HK-2 (cell line): ENCODE results near the gene INO80.
"Not testable (repeated sequence)": the region's sequence is repeated elsewhere in the genome, so short reads cannot be mapped to it uniquely, and the experiment has no call there.

Experiments
- DNase-seq: peaks from one replicate; pipeline ENCODE4 v3.0.0-alpha.2; 2018; ENCODE audit not compliant: unreplicated experiment

Gene INO80, protein sequence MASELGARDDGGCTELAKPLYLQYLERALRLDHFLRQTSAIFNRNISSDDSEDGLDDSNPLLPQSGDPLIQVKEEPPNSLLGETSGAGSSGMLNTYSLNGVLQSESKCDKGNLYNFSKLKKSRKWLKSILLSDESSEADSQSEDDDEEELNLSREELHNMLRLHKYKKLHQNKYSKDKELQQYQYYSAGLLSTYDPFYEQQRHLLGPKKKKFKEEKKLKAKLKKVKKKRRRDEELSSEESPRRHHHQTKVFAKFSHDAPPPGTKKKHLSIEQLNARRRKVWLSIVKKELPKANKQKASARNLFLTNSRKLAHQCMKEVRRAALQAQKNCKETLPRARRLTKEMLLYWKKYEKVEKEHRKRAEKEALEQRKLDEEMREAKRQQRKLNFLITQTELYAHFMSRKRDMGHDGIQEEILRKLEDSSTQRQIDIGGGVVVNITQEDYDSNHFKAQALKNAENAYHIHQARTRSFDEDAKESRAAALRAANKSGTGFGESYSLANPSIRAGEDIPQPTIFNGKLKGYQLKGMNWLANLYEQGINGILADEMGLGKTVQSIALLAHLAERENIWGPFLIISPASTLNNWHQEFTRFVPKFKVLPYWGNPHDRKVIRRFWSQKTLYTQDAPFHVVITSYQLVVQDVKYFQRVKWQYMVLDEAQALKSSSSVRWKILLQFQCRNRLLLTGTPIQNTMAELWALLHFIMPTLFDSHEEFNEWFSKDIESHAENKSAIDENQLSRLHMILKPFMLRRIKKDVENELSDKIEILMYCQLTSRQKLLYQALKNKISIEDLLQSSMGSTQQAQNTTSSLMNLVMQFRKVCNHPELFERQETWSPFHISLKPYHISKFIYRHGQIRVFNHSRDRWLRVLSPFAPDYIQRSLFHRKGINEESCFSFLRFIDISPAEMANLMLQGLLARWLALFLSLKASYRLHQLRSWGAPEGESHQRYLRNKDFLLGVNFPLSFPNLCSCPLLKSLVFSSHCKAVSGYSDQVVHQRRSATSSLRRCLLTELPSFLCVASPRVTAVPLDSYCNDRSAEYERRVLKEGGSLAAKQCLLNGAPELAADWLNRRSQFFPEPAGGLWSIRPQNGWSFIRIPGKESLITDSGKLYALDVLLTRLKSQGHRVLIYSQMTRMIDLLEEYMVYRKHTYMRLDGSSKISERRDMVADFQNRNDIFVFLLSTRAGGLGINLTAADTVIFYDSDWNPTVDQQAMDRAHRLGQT (N-terminal part only)

DNA sequence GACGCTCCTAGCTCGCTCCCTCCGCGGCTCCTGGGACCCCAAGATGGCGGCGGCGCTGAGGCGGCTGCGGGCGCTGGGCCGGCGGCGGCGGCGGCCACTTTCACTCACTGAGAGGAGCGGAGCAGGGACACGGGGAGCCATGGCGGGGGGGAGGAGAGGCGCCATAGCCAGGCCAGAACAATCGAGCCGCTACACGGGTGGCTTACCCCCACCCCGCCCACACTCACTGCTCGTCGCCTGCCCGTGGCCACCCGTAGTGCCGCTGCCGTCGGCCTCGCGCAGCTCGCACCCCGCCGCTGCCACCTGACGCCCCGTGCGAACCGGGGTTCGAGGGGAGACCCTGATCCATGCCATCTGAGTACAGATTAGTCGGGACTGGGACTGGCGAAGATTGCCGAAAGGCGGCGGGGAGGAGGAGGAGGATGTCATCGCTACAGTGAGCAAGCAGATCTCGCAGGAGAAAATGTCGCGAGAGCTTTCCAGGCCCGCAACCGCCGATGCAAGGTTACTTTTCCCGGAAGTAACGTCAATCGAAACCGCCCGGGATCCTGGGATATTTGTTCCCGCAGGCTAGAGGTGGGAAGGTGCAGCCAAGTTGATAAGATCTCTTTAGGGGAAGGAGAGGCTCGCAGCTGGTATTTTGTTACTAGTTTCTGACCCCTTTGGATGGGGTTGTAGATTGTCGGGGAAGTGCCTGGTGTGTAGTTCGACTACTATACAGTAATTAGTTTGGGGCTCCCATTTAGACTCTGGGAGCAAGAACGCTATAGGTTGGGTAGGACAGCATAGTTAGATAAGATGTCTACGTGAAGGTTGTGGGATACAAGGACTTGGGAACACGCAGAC is at the start of gene INO80:
TSS of gene INO80 (minus strand) at position 165 of the 846 bp plus-strand sequence. CDS start 19,970 bp downstream, outside the sequence.
- DNase-seq, result peak; percentile 90

DNA sequence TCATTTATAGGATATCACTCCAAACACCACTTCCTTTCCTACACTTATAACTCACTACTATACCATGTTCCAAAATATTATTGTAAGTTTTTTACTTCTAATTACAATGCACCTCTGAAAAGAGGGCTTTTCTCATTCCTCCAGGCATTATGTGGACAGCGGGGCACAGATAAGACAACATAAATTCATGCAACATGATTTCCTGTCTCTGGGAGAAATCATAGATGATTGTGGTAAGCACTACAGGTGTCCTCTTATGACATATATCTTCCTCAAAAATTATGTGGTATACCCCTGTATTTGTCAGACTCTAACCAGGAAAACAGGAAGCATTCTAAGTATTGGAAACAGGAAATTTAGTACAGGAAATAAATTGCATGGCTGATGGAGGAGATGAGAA is 45.7 kb upstream of the INO80 start:
- DNase-seq, result no peak

DNA sequence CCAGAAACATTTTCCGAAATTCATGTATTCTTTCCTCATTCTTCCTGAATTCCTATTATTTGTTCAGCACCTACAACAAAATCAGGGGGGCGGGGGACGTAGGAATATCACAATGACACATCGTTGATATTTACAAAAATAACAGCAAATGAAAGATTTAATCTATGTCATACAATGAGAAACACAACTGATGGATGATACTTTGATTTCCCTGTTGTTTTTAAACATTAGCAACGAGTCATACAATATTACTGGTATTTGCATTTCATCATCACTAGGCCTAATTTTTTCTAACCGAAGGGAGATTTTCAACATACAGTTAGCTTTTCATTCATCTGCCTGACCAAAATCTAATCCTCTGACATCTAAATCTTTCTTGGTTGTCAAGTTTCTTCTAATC is 45.3 kb upstream of the INO80 start:
- DNase-seq, result no peak

DNA sequence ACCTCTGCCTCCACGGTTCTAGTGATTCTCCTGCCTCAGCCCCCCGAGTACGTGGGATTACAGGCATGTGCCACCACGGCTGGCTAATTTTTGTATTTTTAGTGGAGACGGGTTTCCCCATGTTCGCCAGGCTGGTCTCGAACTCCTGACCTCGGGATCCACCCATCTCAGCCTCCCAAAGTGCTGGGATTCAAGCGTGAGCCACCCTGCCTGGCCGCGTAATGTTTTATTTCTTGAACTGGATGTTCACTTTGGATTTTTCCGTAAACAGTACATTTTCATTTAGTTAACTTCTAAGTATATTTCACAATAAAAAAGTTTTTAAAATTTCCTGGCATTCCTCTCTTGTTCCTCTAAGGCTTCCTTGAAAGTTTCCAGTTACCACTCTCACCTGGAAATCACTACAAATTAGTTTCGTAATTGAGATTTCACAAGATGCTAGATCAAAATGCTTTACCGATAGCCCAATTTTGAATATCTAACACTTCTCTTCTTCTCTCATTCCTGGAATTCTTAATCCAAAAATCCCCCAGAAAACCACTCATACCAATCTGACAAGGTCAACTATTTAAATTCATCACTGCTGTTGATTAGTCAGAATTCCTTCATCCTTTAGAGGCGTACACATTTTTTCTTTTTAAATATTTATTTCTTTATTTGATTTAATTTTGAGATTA is 44.7 kb upstream of the INO80 start:
- DNase-seq, result no peak

DNA sequence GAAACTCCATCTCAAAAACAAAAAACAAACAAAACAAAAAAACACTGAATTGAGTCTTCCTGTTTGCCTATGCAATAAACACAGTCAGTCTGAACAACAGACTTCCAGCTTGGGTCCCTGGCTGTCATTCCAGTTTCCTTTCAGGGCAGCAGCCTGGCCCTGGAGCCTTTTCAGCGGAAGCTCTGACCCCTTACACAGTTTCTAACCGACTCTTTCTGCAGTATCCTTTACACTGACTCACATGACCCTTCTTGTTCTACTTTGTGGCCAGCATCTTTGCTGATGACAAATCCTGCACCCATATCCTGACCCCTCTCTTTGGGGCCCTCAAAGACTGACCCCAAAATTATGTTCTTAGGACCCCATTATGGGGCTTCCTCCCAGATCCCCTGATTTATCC is 38.3 kb upstream of the INO80 start:
- no peak for DNase-seq

DNA sequence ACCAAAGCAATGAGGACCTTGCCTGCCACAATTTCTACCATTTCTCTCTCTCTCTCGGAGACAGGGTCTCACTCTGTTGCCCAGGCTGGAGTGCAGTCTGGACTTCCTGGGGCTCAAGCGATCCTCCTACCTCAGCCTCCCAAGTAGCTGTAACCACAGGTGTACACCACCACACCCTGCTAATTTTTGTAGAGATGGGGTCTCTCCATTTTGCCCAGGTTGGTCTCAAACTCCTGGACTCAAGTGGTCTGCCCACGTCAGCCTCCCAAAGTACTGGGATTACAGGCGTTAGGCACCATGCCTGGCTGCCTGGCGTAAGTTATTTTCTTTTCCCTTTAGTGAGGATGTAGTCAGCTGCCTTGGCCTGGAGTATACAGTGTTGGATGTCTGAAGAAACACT is 37.7 kb upstream of the INO80 start:
- DNase-seq, result no peak

DNA sequence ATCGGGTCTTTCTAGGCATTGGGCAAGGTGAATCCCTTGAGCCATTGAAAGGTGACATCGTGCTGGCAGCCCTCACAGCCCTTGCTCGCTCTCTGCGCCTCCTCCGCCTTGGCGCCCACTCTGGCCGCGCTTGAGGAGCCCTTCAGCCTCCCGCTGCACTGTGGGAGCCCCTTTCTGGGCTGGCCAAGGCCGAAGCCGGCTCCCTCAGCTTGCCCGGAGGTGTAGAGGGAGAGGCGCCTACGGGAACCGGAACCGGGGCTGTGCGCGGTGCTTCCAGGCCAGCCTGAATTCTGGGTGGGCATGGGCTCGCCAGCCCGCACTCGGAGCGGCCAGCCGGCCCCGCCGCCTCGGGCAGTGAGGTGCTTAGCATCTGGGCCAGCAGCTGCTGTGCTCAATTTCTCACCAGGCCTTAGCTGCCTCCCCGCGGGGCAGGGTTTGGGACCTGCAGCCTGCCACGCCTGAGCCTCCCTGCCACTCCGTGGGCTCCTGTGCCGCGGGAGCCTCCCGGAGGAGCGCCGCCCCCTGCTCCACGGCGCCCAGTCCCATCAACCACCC is 35.4 kb upstream of the INO80 start:
- DNase-seq, result no peak

DNA sequence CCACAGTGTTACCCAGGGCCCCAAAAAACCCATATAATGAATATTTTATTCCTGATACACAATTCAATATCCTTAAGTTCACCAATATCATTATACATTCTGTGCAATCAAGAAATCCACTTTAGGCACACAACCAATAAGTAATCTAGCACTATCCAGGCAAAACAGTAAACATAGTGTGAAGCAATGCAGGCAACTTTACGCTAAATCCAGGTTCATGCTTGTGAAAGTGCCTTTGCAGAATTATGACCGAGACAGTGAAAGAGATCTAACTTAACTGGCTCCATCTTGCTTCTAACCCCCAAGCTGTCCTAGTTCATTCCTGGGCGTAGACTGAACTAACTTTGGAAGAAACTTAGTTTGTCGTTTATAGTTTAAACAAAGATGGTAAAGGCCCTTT is 34.2 kb upstream of the INO80 start:
- no peak for DNase-seq

DNA sequence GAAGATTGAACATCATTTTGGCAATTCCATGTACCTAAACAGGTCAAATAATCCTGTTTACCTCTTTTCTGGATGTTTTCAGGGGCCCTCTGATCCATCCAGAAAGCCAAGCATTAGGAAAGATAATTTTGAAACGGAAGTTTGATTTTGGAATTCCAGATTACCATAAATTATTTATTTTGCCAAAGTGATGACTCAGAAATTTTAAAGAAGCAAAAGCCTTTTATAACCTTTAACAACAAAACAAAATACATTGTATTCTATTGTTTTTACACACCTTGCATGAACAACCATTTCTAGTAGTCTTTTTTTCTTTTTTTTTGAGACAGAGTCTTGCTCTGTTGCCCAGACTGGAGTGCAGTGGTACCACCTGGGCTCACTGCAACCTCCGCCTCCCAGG is 32.0 kb upstream of the INO80 start:
- no peak for DNase-seq

DNA sequence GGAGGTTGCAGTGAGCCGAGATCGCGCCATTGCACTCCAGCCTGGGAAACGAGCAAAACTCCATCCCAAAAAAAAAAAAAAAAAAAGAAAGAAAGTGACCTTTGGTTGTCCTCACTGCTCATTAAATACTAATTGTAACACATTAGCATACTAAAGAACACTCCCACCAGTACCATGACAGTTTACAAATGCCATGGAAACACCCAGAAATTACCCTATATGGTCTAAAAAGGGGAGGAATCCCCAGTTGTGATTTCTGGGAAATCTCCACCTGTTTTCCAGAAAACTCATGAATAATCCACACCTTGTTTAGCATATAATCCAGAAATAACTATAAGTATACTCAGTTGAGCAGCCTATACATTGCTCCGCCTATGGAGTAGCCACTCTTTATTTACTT is 23.5 kb upstream of the INO80 start:
- DNase-seq, result no peak

DNA sequence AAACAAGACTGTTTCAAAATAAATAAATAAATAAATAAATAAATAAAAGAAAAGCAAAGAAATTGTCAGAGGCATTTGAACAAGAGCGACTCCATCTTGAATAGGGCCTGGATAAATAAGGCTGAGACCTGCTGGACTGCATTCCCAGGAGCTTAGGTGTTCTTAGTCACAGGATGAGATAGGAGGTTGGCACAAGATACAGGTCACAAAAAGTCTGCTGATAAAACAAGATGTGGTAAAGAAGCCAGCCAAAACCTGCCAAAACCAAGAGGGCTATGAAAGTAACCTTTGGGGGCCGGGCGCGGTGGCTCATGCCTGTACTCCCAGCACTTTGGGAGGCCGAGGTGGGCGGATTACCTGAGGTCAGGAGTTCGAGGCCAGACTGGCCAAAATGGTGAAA is 23.0 kb upstream of the INO80 start:
- DNase-seq, result not testable (repeated sequence)

DNA sequence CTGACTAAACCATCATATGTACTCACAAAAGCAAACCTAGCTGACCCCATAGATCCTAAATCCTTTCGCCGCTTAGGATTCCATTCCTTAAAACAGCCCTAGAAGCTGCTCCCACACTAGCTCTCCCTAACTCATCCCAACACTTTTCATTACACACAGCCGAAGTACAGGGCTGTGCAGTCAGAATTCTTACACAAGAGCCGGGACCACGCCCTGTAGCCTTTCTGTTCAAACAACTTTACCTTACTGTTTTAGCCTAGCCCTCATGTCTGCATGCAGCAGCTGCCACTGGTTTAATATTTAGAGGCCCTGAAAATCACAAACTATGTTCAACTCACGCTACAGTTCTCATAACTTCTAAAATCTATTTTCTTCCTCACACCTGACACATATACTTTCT is 19.5 kb upstream of the INO80 start:
- DNase-seq, result not testable (repeated sequence)

DNA sequence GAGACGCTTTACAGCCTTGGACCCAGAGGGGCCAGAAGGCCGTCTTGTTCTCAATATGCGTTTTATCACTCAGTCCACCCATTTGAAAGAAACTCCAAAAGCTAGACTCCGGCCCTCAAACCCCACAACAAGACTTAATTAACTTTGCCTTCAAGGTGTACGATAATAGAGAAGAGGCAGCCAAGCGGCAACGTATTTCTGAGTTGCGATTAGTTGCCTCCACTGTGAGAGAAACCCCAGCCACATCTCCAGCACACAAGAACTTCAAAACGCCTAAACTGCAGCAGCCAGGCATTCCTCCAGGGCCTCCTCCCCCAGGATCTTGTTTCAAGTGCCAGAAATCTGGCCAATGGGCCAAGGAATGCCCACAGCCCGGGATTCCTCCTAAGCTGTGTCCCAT is 17.4 kb upstream of the INO80 start:
- DNase-seq, result no peak

DNA sequence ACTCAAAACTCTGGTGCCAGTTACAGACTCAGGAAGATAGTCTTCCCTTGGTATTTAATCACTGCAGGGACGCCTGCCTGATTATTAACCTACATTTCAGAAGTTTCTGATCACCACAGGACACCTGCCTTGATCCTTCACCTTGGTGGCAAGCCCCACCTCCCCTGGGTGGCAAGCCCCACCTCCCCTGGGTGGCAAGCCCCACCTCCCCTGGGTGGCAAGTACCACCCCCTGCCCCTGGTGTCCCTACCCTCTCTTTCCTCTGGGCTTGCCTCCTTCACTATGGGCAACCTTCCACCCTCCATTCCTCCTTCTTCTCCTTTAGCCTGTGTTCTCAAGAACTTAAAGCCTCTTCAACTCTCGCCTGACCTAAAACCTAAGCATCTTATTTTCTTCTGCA is 16.0 kb upstream of the INO80 start:
- not testable (repeated sequence) for DNase-seq

DNA sequence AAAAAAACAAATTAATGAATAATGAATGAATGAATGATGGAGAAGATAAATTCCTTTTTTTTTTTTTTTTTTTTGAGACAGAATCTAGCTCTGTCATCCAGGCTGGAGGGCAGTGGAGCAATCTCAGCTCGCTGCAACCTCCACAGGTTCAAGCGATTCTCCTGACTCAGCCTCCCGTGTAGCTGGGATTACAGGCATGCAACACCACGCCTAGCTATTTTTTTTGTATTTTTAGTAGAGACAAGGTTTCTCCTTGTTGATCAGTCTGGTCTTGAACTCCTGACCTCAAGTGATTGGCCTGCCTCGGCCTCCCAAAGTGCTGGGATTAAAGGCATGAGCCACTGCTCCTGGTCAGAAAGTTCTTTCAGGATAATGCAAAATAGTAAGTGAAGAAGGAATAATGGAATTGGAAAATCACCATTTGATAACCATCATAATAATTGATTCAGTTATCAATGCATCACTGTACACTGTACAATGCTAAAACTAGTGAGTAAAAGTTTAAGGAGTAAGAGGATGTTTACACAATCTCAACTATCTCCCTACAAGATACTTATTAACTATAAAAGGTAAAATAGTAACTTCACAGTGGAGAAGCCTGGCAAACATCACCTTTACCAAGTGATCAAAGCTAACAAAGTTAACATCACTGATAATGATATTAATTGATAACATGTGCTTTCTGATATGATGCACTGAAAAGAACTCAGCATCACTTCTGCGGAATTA is 12.3 kb upstream of the INO80 start:
- no peak for DNase-seq

DNA sequence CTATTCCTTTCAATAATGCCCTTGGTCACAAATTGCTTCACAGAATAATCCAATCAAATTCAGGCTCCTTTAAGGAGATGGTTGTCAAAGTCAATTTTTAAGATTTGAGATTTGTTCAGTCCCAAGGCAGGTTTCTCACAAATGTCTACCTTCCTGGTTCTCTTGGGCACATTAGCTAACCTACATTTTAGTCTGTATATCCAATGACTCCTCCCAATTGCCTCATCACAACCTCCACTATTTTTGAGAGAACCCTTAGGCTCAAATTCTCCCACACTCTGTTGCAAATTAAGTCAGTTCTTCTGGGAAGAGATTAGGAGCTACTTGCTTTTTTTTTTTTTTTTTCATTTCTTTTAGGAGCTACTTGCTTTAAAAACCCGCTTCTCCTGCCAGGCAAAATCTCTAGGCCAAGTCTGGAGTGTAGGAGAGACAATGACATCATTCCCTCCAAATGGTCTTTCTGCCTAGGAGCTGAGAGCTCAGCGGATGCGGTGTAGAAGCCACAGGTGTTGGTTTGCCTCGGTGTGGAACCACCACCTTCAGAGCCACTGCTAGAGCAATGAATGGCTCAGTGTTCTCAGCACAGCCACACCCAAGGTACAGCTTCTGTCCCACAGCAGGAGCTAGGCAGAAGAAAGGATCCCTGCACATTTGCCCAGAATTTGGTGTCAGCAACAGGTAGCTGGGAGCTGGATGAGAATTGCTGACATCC is 10.0 kb upstream of the INO80 start:
- DNase-seq, result no peak

DNA sequence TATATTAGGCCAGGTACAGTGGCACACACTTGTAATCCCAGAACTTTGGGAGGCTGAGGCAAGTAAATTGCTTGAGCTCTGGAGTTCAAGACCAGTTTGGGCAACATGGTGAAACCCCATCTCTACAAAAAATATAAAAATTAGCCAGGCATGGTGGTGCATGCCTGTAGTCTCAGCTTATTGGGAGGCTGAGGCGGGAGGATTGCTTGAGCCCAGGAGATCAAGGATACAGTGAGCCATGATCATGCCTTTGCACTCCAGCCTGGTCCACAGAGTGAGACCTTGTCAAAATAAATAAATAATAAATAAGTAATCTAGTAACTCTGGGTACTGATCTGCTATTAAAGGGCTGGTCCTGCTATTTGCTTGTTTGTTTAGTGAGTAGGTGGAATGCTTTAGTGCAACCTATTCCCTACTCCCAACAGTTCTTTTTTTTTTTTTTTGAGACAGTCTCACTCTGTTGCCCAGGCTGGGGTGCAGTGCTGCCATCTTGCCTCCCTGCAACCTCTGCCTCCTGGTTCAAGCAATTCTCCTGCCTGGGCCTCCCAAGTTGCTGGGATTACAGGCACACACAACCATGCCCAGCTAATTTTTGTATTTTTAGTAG is 9.1 kb upstream of the INO80 start:
- DNase-seq, result no peak

DNA sequence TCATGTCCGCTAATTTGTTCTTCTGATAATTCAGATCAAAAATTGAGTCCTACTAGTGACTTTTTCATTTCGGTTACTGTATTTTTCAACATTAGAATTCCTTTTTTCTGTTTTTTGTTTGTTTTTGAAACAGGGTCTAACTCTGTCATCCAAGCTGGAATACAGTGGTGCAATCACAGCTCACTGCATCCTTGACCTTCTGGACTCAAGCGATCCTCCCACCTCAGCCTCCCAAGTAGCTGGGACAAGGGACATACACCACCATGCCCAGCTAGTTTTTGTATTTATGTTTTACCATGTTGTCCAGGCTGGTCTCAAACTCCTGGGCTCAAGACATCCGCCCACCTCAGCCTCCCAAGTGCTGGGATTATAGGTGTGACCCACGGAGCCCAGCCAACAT is 8.0 kb upstream of the INO80 start:
- no peak for DNase-seq

DNA sequence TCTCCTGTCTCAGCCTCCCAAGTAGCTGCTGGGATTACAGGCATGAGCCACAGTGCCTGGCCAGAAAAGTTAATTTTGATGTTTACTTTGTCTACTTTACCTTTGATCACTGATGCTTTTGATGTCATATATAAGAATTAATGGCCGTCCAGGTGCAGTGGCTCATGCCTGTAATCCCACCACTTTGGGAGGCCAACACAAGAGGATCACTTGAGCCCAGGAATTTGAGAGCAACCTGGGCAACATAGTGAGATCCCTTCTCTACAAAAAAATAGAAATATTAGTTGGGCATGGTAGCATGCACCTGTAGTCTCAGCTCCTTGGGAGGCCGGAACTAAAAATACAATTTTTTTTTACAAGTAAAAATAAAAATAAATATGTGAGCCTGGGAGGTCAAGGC is 6.8 kb upstream of the INO80 start:
- DNase-seq, result no peak
